Renal cortical epithelial cell (primary cell): ENCODE data around the gene SDK2. TPM values are rescaled to one million over a fixed set of nuclear protein-coding genes. Genes with fewer than 3 reads are reported as not detected.
"Not testable (repeated sequence)": the region's sequence is repeated elsewhere in the genome, so short reads cannot be mapped to it uniquely, and the experiment has no call there.

ENCODE experiments used
- DNase-seq: peaks from one replicate; pipeline ENCODE4 v3.0.0-alpha.2; 2011; ENCODE audit warnings: low read depth
- total RNA-seq: library from RNA; depleted of rRNA; stranded (reverse); fragments of >200 nt; gene quantifications from 2 replicates; pipeline ENCODE4 v1.2.3, GENCODE V29; 2014

The SDK2 gene
- total RNA-seq, 1 donor from 2014 or later, result 0.10 TPM

- DNase-seq, result no peak
These were observed 320.7 kb downstream of the SDK2 start for GRCh38 chr17:73323409-73324159.

- DNase-seq, result no peak
These were observed 323.5 kb downstream of the SDK2 start for GRCh38 chr17:73320601-73321264.

GRCh38 chr17:73319766-73320165 is 324.5 kb downstream of the SDK2 start:
- DNase-seq, result no peak

- DNase-seq, result no peak
These were observed 325.4 kb downstream of the SDK2 start for GRCh38 chr17:73318836-73319235.

- DNase-seq, result no peak
These were observed 325.8 kb downstream of the SDK2 start for GRCh38 chr17:73318427-73318813.

GRCh38 chr17:73317513-73318426 is 326.5 kb downstream of the SDK2 start:
- no peak for DNase-seq

GRCh38 chr17:73316919-73317505 is 327.2 kb downstream of the SDK2 start:
- DNase-seq, result no peak

GRCh38 chr17:73315471-73315870 is 328.8 kb downstream of the SDK2 start:
- no peak for DNase-seq

- DNase-seq, result no peak
These were observed 330.6 kb downstream of the SDK2 start for GRCh38 chr17:73313526-73314127.

GRCh38 chr17:73312887-73313286 is 331.4 kb downstream of the SDK2 start:
- not testable (repeated sequence) for DNase-seq

GRCh38 chr17:73311781-73312641 is 332.2 kb downstream of the SDK2 start, which contains the start of gene CDC42EP4:
CDC42EP4 (minus strand) TSS chr17:73312001; CDS start chr17:73286500, 25,501 bp downstream.
- DNase-seq, result peak; percentile 78

- DNase-seq, result no peak
These were observed 332.8 kb downstream of the SDK2 start for GRCh38 chr17:73311428-73311780.

GRCh38 chr17:73309727-73310596 is 334.3 kb downstream of the SDK2 start:
- DNase-seq, result no peak

GRCh38 chr17:73308959-73309358 is 335.3 kb downstream of the SDK2 start:
- not testable (repeated sequence) for DNase-seq

- DNase-seq, result peak; percentile 90
These were observed 336.0 kb downstream of the SDK2 start for GRCh38 chr17:73308017-73308823.

GRCh38 chr17:73307130-73307529 is 337.1 kb downstream of the SDK2 start:
- DNase-seq, result peak; percentile 61

GRCh38 chr17:73305845-73306836 is 338.1 kb downstream of the SDK2 start:
- DNase-seq, result no peak
